Measurements from ENCODE around the gene TMEM94. TPM values are rescaled to one million over a fixed set of nuclear protein-coding genes. Genes with fewer than 3 reads are reported as not detected.
"Not testable (repeated sequence)": the region's sequence is repeated elsewhere in the genome, so short reads cannot be mapped to it uniquely, and the experiment has no call there.

The TMEM94 gene
- total RNA-seq, 1 experiment from 2014 or later: 62.9 TPM

DNA sequence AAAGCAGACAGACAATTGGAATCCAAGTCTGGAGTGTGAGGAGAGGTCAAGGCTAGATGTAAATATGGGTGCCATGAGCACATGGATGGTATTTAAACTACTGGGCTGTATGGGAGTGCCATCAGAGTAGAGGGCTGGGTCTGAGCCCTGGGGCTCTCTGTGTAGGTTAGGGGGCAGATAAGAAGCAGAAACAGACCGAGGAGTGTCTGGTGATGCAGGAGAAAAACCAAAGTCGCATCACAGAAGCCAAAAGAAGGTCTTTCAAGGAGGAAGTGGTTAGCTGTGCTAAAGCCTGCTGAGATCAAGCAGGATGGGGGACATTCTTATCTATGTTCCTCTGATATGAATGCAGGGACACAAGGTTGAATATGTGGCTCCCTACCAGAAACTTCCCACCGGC lies 61.8 kb downstream of the TMEM94 start:
- Histone ChIP-seq H3K4me3 (no peak overlapping the region), H3K27me3 (replicated peaks) (no peaks in the 10 kb centered on the region), H3K36me3 (peaks cover 58% of the 10 kb centered on the region), H3K9me3 (replicated peaks) (peaks cover 2% of the 10 kb centered on the region; the same call in 1 of the 2 replicates), H3K27ac (no peak overlapping the region), H3K4me1 (replicated peaks) (peaks cover 34% of the 10 kb centered on the region)
- no peak for DNase-seq (ENCODE audit: low read depth in 1 of 2, low spot score in 2 of 2)

DNA sequence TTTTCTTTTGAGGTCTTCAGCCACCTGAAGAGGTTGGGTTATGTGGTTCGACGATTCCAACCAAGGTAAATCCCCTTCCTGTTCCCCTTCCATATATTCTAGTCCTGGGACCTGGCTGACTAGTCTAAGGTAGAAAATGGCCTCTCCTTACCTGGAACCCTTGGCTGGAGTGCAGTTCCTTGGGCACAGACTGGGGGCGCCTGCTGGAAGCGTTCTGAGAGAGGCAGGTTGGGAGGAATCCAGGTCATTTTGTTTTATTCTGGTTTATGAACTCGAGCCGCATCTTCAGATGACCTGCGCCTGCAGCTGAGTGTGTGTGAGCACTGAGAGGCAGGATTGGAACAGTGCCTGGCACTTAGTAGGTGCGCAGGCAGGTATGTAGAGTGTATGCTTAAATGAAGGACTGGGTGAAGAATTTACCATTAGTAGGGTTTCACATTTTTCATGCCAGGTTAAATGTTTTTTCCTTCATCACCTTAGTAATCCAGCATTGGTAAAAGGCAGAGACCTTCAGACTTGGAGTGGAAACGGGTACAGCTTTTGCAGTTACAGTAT lies 62.6 kb downstream of the TMEM94 start:
- no peaks in the 10 kb centered on the region for H3K27me3 ChIP-seq (replicated peaks)
- H3K4me3 ChIP-seq: no peak overlapping the region
- peaks cover 58% of the 10 kb centered on the region for H3K36me3 ChIP-seq
- DNase-seq (ENCODE audit: low read depth in 1 of 2, low spot score in 2 of 2): no peak
- peaks cover 25% of the 10 kb centered on the region for H3K4me1 ChIP-seq (replicated peaks)
- no peak overlapping the region for H3K27ac ChIP-seq
- H3K9me3 ChIP-seq (replicated peaks): peaks cover 2% of the 10 kb centered on the region; the same call in 1 of the 2 replicates

DNA sequence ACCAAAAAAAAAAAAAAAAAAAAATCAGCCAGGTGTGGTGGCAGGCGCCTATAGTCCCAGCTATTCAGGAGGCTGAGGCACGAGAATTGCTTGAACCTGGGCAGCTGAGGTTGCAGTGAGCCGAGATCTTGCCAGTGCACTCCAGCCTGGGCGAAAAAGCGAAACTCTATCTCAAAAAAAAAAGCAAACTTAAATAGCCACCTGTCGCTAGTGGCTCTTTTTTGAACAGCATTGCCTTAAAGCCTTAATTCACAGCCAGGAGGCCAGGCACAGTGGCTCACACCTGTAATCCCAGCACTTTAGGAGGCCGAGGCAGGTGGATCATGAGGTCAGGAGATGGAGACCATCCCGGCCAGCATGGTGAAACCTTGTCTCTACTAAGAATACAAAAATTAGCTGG lies 64.0 kb downstream of the TMEM94 start:
- not testable (repeated sequence) for H3K27ac ChIP-seq; H3K27me3 ChIP-seq (replicated peaks); DNase-seq (ENCODE audit: low read depth in 1 of 2, low spot score in 2 of 2); H3K4me3 ChIP-seq; H3K9me3 ChIP-seq (replicated peaks)
- Histone ChIP-seq H3K36me3 (peaks cover 58% of the 10 kb centered on the region), H3K4me1 (replicated peaks) (peaks cover 22% of the 10 kb centered on the region)

DNA sequence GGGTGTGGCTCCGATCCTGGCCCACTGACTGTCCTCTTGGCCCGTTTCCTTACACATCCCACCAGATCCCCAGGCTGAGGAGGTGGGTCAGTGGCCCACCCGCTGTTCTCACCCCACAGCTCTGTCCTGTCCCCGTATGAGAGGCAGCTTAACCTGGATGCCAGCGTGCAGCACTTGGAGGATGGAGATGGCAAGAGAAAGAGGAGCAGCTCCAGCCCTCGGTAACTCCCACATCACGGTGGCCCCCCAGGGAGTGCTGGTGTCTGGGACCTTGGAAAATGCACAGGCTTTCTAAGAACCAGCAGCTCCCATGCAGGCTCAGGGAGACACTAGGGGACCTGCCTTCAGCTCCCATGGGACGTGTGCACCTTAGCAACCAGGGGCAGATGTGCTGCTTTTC lies 64.9 kb downstream of the TMEM94 start:
- Histone ChIP-seq H3K27ac (no peak overlapping the region), H3K27me3 (replicated peaks) (peaks cover 5% of the 10 kb centered on the region), H3K4me1 (replicated peaks) (peaks cover 25% of the 10 kb centered on the region), H3K4me3 (no peak overlapping the region), H3K9me3 (replicated peaks) (peaks cover 8% of the 10 kb centered on the region; the same call in 1 of the 2 replicates), H3K36me3 (peaks cover 62% of the 10 kb centered on the region)
- no peak for DNase-seq (ENCODE audit: low read depth in 1 of 2, low spot score in 2 of 2)

DNA sequence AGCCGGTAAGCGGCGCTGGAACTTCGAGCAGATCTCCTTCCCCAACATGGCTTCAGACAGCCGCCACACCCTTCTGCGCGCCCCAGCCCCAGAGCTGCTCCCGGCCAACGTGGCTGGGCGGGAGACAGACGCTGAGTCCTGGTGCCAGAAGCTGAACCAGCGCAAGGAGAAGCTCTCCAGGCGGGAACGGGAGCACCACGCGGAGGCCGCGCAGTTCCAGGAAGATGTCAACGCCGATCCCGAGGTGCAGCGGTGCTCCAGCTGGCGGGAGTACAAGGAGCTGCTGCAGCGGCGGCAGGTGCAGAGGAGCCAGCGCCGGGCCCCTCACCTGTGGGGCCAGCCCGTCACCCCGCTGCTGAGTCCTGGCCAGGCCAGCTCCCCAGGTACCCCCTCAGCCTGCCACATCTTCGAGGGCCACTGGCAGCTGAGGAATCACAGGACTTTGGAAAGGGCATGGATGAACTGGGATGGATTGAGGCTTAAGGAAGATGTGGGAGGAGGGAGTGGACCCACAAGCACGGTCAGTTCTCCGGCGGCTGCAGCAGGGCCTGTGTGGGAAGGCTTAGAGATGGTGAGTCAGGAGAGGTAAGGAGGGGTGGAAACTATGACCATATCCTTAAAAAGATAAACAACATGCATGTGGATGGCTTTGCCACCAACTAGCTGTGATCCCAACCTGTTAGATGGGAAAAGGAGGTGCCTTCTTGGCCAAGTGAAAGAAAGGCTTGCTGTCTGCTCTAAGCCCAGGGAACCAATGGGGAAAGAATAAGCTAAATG lies 65.7 kb downstream of the TMEM94 start:
- no peak for DNase-seq (ENCODE audit: low read depth in 1 of 2, low spot score in 2 of 2)
- peaks cover 59% of the 10 kb centered on the region for H3K36me3 ChIP-seq

DNA sequence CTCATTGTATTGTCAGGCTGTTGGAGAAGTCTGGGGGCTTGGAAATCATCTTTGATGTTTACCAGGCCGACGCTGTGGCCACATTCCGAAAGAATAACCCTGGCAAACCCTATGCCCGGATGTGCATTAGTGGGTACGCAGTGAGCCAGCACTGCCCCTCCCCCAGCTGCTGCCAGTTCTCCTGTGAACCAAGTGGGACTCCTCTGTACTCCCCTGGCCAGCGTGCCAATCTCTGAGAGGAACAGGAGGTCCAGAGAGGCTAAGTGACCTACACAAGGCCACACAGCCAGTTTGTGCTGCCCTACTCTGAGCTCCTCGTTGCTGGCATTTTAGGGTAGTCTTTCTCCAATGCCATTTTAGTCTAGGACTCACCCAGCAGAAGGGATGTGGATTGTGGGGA lies 67.2 kb downstream of the TMEM94 start:
- Histone ChIP-seq H3K4me3 (no peak overlapping the region), H3K4me1 (replicated peaks) (peaks cover 13% of the 10 kb centered on the region), H3K27me3 (replicated peaks) (peaks cover 11% of the 10 kb centered on the region), H3K27ac (no peak overlapping the region), H3K36me3 (peaks cover 46% of the 10 kb centered on the region), H3K9me3 (replicated peaks) (0 out of 2 replicates have a peak, but pooled peaks cover 6% of the 10 kb centered on the region)
- no peak for DNase-seq (ENCODE audit: low read depth in 1 of 2, low spot score in 2 of 2)

More for the DNA sequence above, 65.7 kb downstream of the TMEM94 start:
- H3K4me3 ChIP-seq: no peak overlapping the region
- H3K4me1 ChIP-seq (replicated peaks): peaks cover 19% of the 10 kb centered on the region
- peaks cover 11% of the 10 kb centered on the region for H3K27me3 ChIP-seq (replicated peaks)
- 0 out of 2 replicates have a peak, but pooled peaks cover 6% of the 10 kb centered on the region for H3K9me3 ChIP-seq (replicated peaks)
- H3K27ac ChIP-seq: no peak overlapping the region

DNA sequence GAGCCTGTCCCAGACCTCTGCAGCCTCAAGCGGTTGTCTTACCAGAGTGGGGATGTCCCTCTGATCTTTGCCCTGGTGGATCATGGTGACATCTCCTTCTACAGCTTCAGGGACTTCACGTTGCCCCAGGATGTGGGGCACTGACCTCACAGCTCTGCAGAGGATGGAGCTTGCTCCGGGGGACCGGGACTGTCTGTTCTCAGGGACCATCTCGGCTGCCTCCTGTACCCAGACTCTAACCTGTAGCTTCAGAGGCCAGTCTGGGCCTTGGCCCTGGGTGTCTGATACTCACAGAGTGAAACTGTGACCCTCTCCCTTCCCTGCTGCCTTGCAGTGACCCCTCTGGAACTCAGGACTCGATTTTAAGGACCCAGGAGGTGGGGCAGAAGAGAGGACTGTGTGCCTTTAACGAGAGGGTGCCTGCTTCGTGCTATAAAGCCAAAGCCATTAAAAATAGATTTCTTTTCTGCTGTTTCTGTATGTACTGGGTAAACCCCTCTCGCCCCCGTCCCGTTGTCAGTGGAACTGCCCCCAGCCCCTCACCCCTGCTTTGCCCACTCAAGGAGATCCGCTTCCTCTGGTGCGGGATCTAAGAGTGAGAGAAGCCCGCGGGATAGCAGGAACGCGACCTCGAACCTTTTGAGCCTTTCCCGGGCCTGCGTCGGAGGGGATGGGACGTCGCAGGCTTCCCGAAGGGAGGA lies 68.0 kb downstream of the TMEM94 start:
- Histone ChIP-seq H3K4me1 (replicated peaks) (peaks cover 13% of the 10 kb centered on the region), H3K36me3 (peaks cover 40% of the 10 kb centered on the region), H3K4me3 (no peak overlapping the region), H3K27me3 (replicated peaks) (peaks cover 11% of the 10 kb centered on the region), H3K27ac (no peak overlapping the region), H3K9me3 (replicated peaks) (0 out of 2 replicates have a peak, but pooled peaks cover 6% of the 10 kb centered on the region)
- DNase-seq (ENCODE audit: low read depth in 1 of 2, low spot score in 2 of 2): no peak

DNA sequence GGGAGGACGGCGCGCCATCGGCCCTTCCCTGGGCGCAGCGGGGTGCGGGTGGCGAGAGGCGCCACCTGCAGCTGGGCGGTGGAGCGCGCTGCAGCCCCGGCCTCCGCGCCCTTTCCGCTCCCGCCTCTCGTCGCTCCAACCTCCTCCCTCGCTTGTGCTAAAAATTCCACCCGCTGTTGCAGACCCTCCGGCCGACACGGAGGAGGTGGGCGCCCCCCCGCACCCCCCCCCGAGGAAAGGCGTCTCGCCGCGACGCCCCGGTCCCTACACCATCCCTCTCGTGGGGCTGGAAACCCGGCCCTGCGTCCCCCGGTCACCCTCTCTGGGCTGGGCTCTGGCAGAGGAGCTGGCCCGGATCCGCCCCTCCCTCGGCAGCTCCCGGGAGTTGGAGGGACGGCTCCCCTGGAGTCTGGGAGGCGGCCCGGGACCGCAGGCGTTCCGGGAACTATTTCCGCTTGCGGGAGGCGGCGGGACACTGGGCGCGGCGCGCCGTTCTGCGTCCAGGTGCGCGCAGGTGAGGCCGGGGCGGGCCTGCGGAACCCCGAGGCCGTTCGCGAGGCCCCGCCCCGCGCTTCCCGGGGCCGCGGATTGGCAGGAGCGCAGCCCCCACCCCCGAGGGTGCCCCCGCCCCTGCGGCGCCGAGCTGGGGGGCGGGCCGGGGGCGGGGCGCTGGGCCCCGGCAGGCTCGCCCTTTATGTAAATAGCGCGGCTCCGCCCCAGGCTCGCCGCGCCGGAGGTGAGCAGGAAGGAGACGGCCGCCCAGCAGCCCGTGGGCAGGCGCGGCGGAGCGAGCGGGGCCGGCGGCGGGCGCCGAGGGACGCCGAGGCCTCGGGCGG lies 68.8 kb downstream of the TMEM94 start, which contains the start of gene LLGL2:
Gene LLGL2, plus strand, starts transcription at position 728 of the 836 bp plus-strand sequence. CDS start 17,730 bp downstream, outside the sequence.
- Histone ChIP-seq H3K4me1 (replicated peaks) (peaks cover 13% of the 10 kb centered on the region), H3K9me3 (replicated peaks) (0 out of 2 replicates have a peak, but pooled peaks cover 6% of the 10 kb centered on the region), H3K27me3 (replicated peaks) (peaks cover 11% of the 10 kb centered on the region), H3K4me3 (peak within 1 kb of the TSS; percentile 48), H3K36me3 (peaks cover 33% of the 10 kb centered on the region), H3K27ac (no peak within 1 kb of the TSS)
- DNase-seq (ENCODE audit: low read depth in 1 of 2, low spot score in 2 of 2): peak in 1 of 2 experiments; percentile 51

DNA sequence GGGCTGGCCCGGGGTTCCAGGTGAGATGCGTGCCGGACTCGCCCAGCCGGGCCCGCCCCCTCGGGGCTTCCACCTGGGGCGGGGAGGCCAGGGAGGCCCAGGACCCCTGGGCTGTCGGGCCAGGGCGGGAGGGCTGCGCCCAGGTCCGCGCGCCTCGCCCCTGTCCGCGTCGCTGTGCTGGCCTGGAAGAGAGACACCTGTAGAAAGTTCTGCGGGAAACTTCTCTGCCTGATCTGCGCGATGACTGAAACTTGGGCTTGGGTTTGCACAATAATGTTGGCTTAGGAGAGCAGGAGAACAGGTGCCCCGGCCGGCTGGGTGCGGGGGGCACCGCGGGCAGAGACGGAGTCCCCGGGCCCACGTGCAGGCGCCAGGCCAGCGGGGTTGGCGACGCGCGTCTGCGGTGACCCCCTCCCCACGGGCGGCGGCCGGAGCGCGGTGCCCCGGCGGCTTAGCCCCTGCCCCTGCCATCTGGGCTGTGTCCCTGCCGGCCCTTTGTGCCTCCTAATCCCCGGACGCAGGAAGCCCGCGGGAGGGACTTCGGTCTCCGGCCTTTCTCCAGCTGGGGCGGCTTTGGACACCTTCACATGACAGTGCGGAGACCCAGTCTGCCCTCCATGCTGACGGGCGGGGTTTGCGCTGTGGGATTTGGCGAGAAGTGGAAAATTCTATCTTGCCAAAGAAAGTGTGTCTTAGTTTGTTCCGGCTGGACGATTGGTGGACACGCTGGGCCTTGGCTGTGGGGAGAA lies 69.5 kb downstream of the TMEM94 start:
- 0 out of 2 replicates have a peak, but pooled peaks cover 6% of the 10 kb centered on the region for H3K9me3 ChIP-seq (replicated peaks)
- H3K27ac ChIP-seq: no peak overlapping the region
- peaks cover 11% of the 10 kb centered on the region for H3K27me3 ChIP-seq (replicated peaks)
- peaks cover 33% of the 10 kb centered on the region for H3K36me3 ChIP-seq
- peak overlapping the region; percentile 48 for H3K4me3 ChIP-seq
- no peak for DNase-seq (ENCODE audit: low read depth in 1 of 2, low spot score in 2 of 2)
- peaks cover 13% of the 10 kb centered on the region for H3K4me1 ChIP-seq (replicated peaks)

DNA sequence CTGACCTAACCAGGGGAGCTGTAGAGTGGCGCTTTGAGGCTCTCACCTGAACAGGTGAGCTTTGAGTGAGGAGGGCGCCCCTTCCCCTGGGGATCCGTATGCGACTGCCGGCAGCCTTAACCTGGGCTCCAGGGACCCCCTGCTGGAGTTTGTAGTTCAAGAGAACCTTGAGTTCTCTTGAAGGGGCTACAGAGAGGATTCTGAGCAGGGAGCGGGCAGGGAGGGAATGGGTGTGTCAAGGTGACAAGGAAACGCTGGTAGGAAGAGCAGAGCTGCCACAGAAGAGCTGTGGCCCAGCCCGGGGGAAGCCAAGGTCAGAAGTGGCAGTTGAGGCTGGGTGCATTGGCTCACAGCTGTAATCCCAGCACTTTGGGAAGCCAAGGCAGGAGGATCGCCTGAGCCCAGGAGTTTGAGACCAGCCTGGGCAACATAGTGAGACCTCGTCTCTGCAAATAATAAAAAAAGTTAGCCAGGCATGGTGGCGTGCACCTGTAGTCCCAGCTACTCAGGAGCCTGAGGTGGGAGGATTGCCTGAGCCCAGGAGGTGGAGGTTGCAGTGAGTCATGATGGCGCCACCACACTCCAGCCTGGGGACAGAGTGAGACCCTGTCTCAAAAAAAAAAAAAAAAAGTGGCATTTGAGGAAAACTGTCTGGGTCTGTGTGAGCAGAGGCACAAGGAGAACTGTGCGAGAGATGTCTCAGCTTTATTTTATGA lies 70.3 kb downstream of the TMEM94 start:
- Histone ChIP-seq H3K36me3 (peaks cover 26% of the 10 kb centered on the region), H3K9me3 (replicated peaks) (0 out of 2 replicates have a peak, but pooled peaks cover 6% of the 10 kb centered on the region), H3K27me3 (replicated peaks) (peaks cover 11% of the 10 kb centered on the region), H3K4me1 (replicated peaks) (peaks cover 13% of the 10 kb centered on the region), H3K27ac (no peak overlapping the region), H3K4me3 (no peak overlapping the region)
- no peak for DNase-seq (ENCODE audit: low read depth in 1 of 2, low spot score in 2 of 2)

DNA sequence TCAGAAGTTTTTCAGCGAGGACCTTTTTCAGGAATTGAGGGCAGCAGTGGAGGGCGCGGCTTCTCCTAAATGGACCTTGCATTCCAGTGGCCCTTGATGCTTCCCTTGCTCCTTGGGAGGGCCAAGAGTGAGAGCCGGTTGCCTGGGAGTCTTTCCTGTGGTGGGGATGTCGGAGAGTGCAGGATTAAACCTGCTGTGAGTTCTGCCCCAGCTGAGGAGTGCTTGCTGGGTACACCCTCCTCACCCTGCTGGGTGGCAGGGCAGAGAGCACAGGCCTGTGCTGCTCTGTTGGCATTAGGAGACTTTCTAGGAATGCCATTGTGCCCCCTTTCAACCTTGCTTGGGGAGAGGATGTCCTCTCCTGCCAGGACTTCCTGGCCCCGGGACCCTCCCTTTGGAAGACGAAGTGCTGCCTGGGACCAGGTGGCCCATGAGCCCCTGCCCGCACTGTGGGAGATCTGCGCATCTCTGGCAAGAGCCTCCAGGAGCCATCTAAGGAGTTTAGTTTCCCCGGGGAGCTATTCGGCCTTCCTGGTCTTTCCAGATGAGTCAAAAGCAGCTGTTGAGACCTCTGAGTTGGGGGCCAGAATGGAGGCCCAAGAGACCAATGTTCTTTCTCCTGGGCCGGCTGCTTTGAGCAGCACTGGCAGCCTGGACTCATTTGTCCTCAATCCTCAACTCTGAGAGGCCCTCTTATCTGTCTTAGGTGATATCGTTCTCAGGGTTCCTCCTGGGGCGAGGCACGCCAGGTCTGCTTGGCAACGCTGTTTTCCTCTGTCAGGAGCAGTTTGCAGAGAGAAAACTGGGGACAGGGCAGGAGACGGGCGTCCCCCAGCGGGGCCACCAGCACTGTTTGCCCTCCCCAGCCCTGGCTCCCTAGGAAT lies 74.6 kb downstream of the TMEM94 start:
- Histone ChIP-seq H3K27me3 (replicated peaks) (peaks cover 10% of the 10 kb centered on the region), H3K27ac (no peak overlapping the region), H3K9me3 (replicated peaks) (no peaks in the 10 kb centered on the region), H3K36me3 (no peaks in the 10 kb centered on the region), H3K4me1 (replicated peaks) (peaks cover 1% of the 10 kb centered on the region), H3K4me3 (no peak overlapping the region)
- DNase-seq (ENCODE audit: low read depth in 1 of 2, low spot score in 2 of 2): no peak
